Duodenal mucosa (tissue), 2 donors: ENCODE measurements around the gene ZNHIT6.

Experiments
- H3K27ac ChIP-seq: one replicate; pipeline ENCODE4 v1.7.0; 2013; ENCODE audit warnings: low read depth, low read length
- H3K27me3 ChIP-seq, 2 donors: one replicate each; pipeline ENCODE4 v1.7.0; 2013; ENCODE audit warnings: low read length in 2 of 2, control low read depth in 1 of 2; ENCODE audit not compliant: insufficient read depth in 2 of 2, control insufficient read depth in 1 of 2
- H3K36me3 ChIP-seq, 2 donors: one replicate each; pipeline ENCODE4 v1.7.0; 2013; ENCODE audit warnings: low read length in 2 of 2, control low read depth in 1 of 2; ENCODE audit not compliant: insufficient read depth in 2 of 2, control insufficient read depth in 1 of 2
- H3K4me1 ChIP-seq, 2 donors: one replicate each; pipeline ENCODE4 v1.7.0; 2013; ENCODE audit warnings: low read length in 2 of 2, control low read depth in 1 of 2; ENCODE audit not compliant: insufficient read depth in 2 of 2, control insufficient read depth in 1 of 2
- H3K4me3 ChIP-seq, 2 donors: one replicate each; pipeline ENCODE4 v1.7.0; 2013; ENCODE audit warnings: low read length in 2 of 2, low read depth in 1 of 2
- H3K9ac ChIP-seq, 2 donors: one replicate each; pipeline ENCODE4 v1.7.0; 2013; ENCODE audit warnings: low read length in 2 of 2, low read depth in 1 of 2
- H3K9me3 ChIP-seq, 2 donors: one replicate each; pipeline ENCODE4 v1.7.0; 2013; ENCODE audit warnings: low read length in 2 of 2, control low read depth in 1 of 2; ENCODE audit not compliant: control insufficient read depth in 1 of 2

The ZNHIT6 gene

DNA sequence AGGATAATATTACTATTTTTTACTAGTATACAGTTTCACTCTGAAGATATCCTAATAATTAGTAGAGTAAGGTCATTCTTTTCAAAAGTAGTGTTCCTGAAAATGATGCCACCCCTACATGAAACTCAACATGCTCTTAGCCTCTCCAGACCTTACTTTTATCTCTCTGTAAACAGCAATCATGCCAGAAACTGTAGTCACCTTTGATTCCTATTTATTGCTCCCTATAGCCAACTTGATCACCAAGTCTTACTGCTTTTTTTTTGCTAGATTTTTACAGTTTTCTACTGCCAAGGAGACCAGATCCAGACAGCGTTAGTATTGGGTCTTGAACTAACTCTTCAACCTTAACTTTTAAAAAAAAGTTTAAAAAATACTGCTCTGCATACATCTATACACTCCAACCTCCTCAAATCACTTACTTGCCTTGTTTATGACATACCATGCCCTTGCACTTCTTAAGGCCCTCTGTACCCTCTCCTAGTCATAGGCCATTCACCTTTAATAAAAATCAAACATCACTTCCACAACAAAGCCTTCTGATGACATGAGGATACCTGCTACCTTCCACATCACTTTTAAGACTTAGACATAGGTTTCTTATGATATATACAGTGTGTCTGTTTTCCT, 36.1 kb downstream of the ZNHIT6 start:
- H3K27me3 ChIP-seq, result no peaks in the 10 kb centered on the region
- H3K9ac ChIP-seq, result no peak overlapping the region
- H3K9me3 ChIP-seq, result no peaks in the 10 kb centered on the region
- no peak overlapping the region for H3K27ac ChIP-seq
- peaks cover 9 to 24% of the 10 kb centered on the region in 2 donors for H3K36me3 ChIP-seq
- H3K4me1 ChIP-seq, result peaks cover 0 to 8% of the 10 kb centered on the region in 2 donors
- H3K4me3 ChIP-seq, result no peak overlapping the region

DNA sequence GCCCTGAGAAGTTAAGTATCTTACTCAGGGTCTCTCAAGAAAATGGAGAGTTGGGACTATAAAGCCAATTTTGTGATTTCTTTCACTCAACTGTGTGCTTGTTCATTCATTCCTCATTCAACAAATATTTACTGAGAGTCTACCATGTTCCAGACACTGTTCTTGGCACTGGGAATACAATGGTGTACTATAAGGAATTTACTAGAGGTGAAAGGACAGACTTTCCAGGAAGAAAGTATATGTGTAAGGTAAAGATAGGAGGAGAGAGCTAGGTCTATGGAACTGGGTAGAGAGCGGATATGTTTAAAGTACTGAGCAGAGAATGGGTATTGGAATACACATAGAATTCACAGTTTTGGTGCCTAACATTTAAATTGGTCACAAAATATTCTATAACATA, 42.3 kb downstream of the ZNHIT6 start:
- H3K36me3 ChIP-seq, result peaks cover 5 to 14% of the 10 kb centered on the region in 2 donors
- no peaks in the 10 kb centered on the region for H3K27me3 ChIP-seq
- H3K9ac ChIP-seq, result no peak overlapping the region
- H3K4me1 ChIP-seq, result peaks cover 0 to 13% of the 10 kb centered on the region in 2 donors
- no peak overlapping the region for H3K27ac ChIP-seq
- no peaks in the 10 kb centered on the region for H3K9me3 ChIP-seq
- H3K4me3 ChIP-seq, result no peak overlapping the region

DNA sequence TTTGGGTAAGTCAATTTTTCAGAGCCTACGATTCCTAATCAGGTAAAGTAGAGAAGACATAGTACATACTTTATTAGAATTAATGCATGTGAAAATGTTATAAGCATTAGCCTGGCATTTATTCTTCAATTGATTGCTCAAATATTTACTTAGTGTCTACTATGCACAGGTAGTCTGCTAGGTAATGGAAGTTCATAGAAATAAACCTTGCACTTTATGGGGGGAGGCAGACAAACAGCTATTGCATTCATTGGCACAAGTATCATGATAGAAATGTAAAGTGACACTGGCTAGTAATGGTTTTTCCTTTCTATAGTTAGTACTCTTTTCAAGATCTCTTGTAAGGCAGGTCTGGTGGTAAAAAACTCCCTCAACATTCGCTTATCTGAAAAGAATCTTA, 44.9 kb downstream of the ZNHIT6 start:
- Histone ChIP-seq H3K9ac (no peak overlapping the region), H3K4me1 (peaks cover 0 to 13% of the 10 kb centered on the region in 2 donors), H3K36me3 (peaks cover 0 to 7% of the 10 kb centered on the region in 2 donors), H3K4me3 (no peak overlapping the region), H3K27ac (no peak overlapping the region), H3K9me3 (no peaks in the 10 kb centered on the region), H3K27me3 (no peaks in the 10 kb centered on the region)

GRCh38 chr1:85661767-85662166, 46.5 kb downstream of the ZNHIT6 start:
- no peaks in the 10 kb centered on the region for H3K27me3 ChIP-seq
- H3K4me3 ChIP-seq, result no peak overlapping the region
- peaks cover 0 to 13% of the 10 kb centered on the region in 2 donors for H3K4me1 ChIP-seq
- no peak overlapping the region for H3K27ac ChIP-seq
- no peak overlapping the region for H3K9ac ChIP-seq
- no peaks in the 10 kb centered on the region for H3K9me3 ChIP-seq
- peaks cover 0 to 4% of the 10 kb centered on the region in 2 donors for H3K36me3 ChIP-seq

- Histone ChIP-seq H3K9ac (no peak overlapping the region), H3K27me3 (no peaks in the 10 kb centered on the region), H3K4me1 (peaks cover 0 to 13% of the 10 kb centered on the region in 2 donors), H3K36me3 (peaks cover 0 to 3% of the 10 kb centered on the region in 2 donors), H3K9me3 (no peaks in the 10 kb centered on the region), H3K27ac (no peak overlapping the region), H3K4me3 (no peak overlapping the region)
These were observed 47.7 kb downstream of the ZNHIT6 start for GRCh38 chr1:85660541-85660940.

DNA sequence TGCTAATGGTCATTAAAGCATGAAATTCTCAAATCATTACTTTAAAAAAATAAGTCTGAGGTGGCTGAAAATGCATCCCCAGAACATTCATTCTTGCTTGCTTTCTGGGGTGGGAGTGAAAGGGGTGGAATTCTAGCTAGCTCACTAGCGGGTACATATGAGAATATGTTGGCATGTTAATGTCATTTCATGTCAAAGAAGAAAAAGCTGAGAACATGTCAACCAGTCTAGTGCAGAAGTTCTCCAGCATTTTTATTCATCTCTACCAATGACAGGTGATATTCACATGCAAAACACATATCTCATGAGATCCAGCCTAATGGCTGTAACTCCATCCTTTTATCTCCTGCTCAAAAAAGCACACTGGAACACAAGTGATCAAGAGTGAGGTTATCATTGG, 49.1 kb downstream of the ZNHIT6 start:
- no peaks in the 10 kb centered on the region for H3K27me3 ChIP-seq
- no peak overlapping the region for H3K4me3 ChIP-seq
- H3K36me3 ChIP-seq, result peaks cover 0 to 3% of the 10 kb centered on the region in 2 donors
- H3K9me3 ChIP-seq, result no peaks in the 10 kb centered on the region
- H3K9ac ChIP-seq, result no peak overlapping the region
- H3K27ac ChIP-seq, result no peak overlapping the region
- peaks cover 0 to 13% of the 10 kb centered on the region in 2 donors for H3K4me1 ChIP-seq

DNA sequence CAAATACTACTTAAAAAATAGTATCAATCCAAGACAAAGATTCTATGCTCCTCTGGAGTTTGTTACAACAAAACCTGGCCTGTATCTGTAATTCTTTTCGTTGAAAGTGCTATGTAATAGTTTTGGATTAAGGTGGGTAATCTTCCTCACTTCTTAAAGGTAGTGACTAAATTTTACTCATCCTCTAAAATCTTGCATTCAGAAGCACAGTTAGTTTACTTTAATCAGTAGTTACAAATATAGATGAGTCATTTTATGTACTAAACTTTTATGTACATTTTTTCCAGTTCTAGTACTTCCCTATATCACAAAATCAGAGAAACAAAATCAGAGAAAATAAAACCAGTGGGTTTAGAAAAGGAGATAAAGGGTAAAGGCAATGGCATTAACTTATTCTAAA, 51.3 kb downstream of the ZNHIT6 start:
- Histone ChIP-seq H3K9ac (no peak overlapping the region), H3K27me3 (no peaks in the 10 kb centered on the region), H3K4me1 (peaks cover 0 to 6% of the 10 kb centered on the region in 2 donors), H3K9me3 (no peaks in the 10 kb centered on the region), H3K4me3 (no peak overlapping the region), H3K36me3 (peaks cover 6 to 8% of the 10 kb centered on the region in 2 donors), H3K27ac (no peak overlapping the region)

DNA sequence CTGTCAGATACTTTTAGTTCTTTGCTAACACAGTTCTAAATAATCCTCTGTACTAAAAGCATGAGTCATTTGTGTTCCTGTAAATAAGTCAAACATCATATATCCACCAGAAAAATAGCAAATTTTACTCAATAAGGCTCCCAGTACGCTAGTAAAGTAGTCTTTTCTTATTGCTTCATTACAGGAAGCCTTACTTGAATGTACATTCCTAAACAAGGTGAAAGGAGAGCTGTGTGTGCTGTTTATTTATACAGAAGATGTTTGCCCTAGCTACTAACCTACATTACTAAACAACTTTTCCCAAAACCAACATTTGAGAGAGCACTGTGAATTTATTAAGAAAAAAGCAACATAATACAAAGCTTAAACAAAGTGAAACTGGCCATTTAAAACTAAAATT, 52.0 kb downstream of the ZNHIT6 start:
- Histone ChIP-seq H3K27ac (no peak overlapping the region), H3K4me3 (no peak overlapping the region), H3K4me1 (no peaks in the 10 kb centered on the region), H3K9me3 (no peaks in the 10 kb centered on the region), H3K9ac (no peak overlapping the region), H3K36me3 (peaks cover 6 to 8% of the 10 kb centered on the region in 2 donors), H3K27me3 (no peaks in the 10 kb centered on the region)

GRCh38 chr1:85655315-85655714, 52.9 kb downstream of the ZNHIT6 start:
- Histone ChIP-seq H3K36me3 (peaks cover 6 to 13% of the 10 kb centered on the region in 2 donors), H3K27me3 (no peaks in the 10 kb centered on the region), H3K9me3 (no peaks in the 10 kb centered on the region), H3K9ac (no peak overlapping the region), H3K4me1 (no peaks in the 10 kb centered on the region), H3K4me3 (no peak overlapping the region), H3K27ac (no peak overlapping the region)

DNA sequence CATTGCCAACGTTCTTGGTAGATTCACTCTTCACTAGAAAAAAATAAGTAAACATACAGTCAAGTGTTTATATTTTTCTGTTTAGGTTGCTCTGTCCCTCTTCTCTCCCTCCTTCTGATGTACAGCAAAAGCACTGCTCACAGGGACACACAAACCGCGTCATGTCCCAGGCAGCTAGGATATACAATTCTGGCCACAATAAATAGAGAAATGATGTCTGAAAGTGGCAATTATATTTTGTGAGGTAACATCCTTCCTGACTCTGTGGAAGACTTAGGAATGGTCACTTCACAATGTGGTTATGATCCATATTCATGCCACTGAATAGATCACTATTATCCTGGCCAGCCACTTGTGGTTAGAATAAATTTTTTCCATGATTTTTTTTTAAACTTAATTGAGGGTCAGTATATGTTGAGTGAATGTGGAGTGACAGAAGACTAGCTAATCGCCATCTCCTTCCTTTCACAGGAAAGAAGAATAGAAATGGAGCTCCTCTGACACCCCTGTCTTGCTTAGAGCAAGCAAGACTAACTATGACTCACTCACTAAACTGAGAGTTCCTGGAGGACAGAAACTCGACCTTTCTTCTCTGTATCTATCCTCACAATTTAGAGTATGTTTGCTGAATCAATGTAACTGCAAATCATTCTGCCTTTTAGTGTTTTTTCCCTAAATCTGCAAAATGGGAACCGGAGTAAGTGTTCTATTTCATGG, 54.0 kb downstream of the ZNHIT6 start:
- Histone ChIP-seq H3K36me3 (peaks cover 6 to 14% of the 10 kb centered on the region in 2 donors), H3K27ac (no peak overlapping the region), H3K9me3 (no peaks in the 10 kb centered on the region), H3K4me3 (no peak overlapping the region), H3K4me1 (no peaks in the 10 kb centered on the region), H3K27me3 (no peaks in the 10 kb centered on the region), H3K9ac (no peak overlapping the region)
